CD14-positive monocyte (primary cell): ENCODE measurements around the gene PDE7B. TPM values are rescaled to one million over a fixed set of nuclear protein-coding genes. Genes with fewer than 3 reads are reported as not detected.

ENCODE experiments used
- DNase-seq, 3 donors: peaks; one replicate each; pipeline ENCODE4 v3.0.0-alpha.2; 2011 to 2022
- H2AFZ ChIP-seq: 2 replicates; pipeline ENCODE4 v1.6.0; 2012; ENCODE audit warnings: mild to moderate bottlenecking, low read depth, low read length, inconsistent platforms; ENCODE audit not compliant: insufficient read depth, poor library complexity, severe bottlenecking
- H3K27ac ChIP-seq, 2 donors: 1 replicate in 1 of 2; 2 replicates in 1 of 2; pipeline ENCODE4 v1.5.1; 2012 to 2013; ENCODE audit warnings: low read length in 2 of 2, control low read depth in 1 of 2, inconsistent platforms in 1 of 2, low read depth in 1 of 2, mild to moderate bottlenecking in 1 of 2
- H3K27me3 ChIP-seq, 2 donors: one replicate each; pipeline versions ENCODE4 v1.6.0 to v1.6.1; 2011 to 2013; ENCODE audit warnings: low read length in 2 of 2; ENCODE audit not compliant: control insufficient read depth in 2 of 2, insufficient read depth in 2 of 2
- H3K36me3 ChIP-seq, 2 donors: replicated peaks in 1 of 2; 1 replicate in 1 of 2; 2 replicates in 1 of 2; pipeline versions ENCODE4 v1.5.1 to v1.6.1; 2012 to 2013; ENCODE audit warnings: low read length in 2 of 2, control low read depth in 1 of 2, inconsistent platforms in 1 of 2, mild to moderate bottlenecking in 1 of 2; ENCODE audit not compliant: insufficient read depth in 2 of 2, control insufficient read depth in 1 of 2
- H3K4me1 ChIP-seq, 2 donors: 1 replicate in 1 of 2; 2 replicates in 1 of 2; pipeline versions ENCODE4 v1.5.1 to v1.6.1; 2012 to 2013; ENCODE audit warnings: low read length in 2 of 2, control low read depth in 1 of 2, inconsistent platforms in 1 of 2, mild to moderate bottlenecking in 1 of 2, moderate library complexity in 1 of 2; ENCODE audit not compliant: insufficient read depth in 2 of 2, control insufficient read depth in 1 of 2
- H3K4me2 ChIP-seq: replicated peaks from 2 replicates; pipeline ENCODE3; 2012; ENCODE audit warnings: low read length, moderate library complexity, mild to moderate bottlenecking; ENCODE audit not compliant: poor library complexity, severe bottlenecking; ENCODE audit errors: extremely low read depth
- H3K4me3 ChIP-seq, 3 experiments: fragments of 200-600 bp in 1 of 3; sonication (generic) in 1 of 3; replicated peaks in 1 of 3; 1 replicate in 2 of 3; 2 replicates in 1 of 3; pipeline ENCODE4 v1.5.1; 2011 to 2013; ENCODE audit warnings: low read length in 3 of 3, mild to moderate bottlenecking in 3 of 3, control low read depth in 2 of 3, low read depth in 2 of 3, inconsistent platforms in 1 of 3, moderate library complexity in 1 of 3
- H3K79me2 ChIP-seq: 2 replicates; pipeline ENCODE4 v1.6.0; 2012; ENCODE audit warnings: mild to moderate bottlenecking, control low read depth, inconsistent platforms, low read length, moderate library complexity; ENCODE audit not compliant: insufficient read depth
- H3K9ac ChIP-seq: 2 replicates; pipeline ENCODE4 v1.6.0; 2017; ENCODE audit warnings: low read length, mild to moderate bottlenecking; ENCODE audit not compliant: insufficient read depth, poor library complexity, severe bottlenecking
- H3K9me3 ChIP-seq, 2 donors: replicated peaks in 1 of 2; 1 replicate in 1 of 2; 2 replicates in 1 of 2; pipeline versions ENCODE4 v1.5.1 to v1.6.1; 2012 to 2013; ENCODE audit warnings: low read length in 2 of 2, control low read depth in 1 of 2; ENCODE audit not compliant: control insufficient read depth in 1 of 2, insufficient read depth in 1 of 2
- H4K20me1 ChIP-seq: 2 replicates; pipeline ENCODE4 v1.6.0; 2012; ENCODE audit warnings: mild to moderate bottlenecking, low read length, control low read depth, moderate library complexity; ENCODE audit not compliant: insufficient read depth
- H3K27ac Mint-ChIP-seq, 7 donors: one replicate each; pipeline ENCODE4 v1.8.0; 2020; ENCODE audit warnings: mild to moderate bottlenecking in 7 of 7, mixed read lengths in 7 of 7, moderate library complexity in 6 of 7, inconsistent platforms in 2 of 7
- H3K27me3 Mint-ChIP-seq, 3 donors: one replicate each; pipeline ENCODE4 v1.8.0; 2021 to 2022; ENCODE audit warnings: low read depth in 3 of 3, mild to moderate bottlenecking in 3 of 3, mixed read lengths in 3 of 3, moderate library complexity in 3 of 3, inconsistent platforms in 1 of 3
- H3K36me3 Mint-ChIP-seq, 2 donors: one replicate each; pipeline ENCODE4 v1.8.0; 2020; ENCODE audit warnings: mixed read lengths in 2 of 2, inconsistent platforms in 1 of 2, mild to moderate bottlenecking in 1 of 2
- H3K4me1 Mint-ChIP-seq: one replicate; pipeline ENCODE4 v1.8.0; 2020; ENCODE audit warnings: mild to moderate bottlenecking, mixed read lengths
- H3K4me3 Mint-ChIP-seq, 2 donors: one replicate each; pipeline ENCODE4 v1.8.0; 2020; ENCODE audit warnings: mild to moderate bottlenecking in 2 of 2, mixed read lengths in 2 of 2, moderate library complexity in 1 of 2
- H3K9me3 Mint-ChIP-seq, 7 donors: one replicate each; pipeline ENCODE4 v1.8.0; 2020 to 2022; ENCODE audit warnings: mixed read lengths in 7 of 7, mild to moderate bottlenecking in 6 of 7, moderate library complexity in 6 of 7, inconsistent platforms in 2 of 7
- CTCF ChIP-seq: fragments of 200-600 bp; IDR thresholded peaks from one replicate; pipeline ENCODE4 v1.8.0; 2022; ENCODE audit warnings: antibody characterized with exemption, mild to moderate bottlenecking
- WGBS: methylation state at CpG from one replicate; pipeline ENCODE4 v1.1.5; 2013; ENCODE audit warnings: missing lambda C conversion rate; ENCODE audit not compliant: insufficient coverage; 5-methylcytosine and 5-hydroxymethylcytosine counted together
- intact Hi-C, 2 donors: fragments of 100-400 bp; cut with micrococcal nuclease; formaldehyde crosslinking; loops; one replicate each; pipeline versions ENCODE4 v1.15.0 to v1.15.1; 2023
- polyA plus RNA-seq, 3 donors: library from polyadenylated mRNA; depleted of rRNA in 1 of 3; unstranded in 2 of 3; stranded (reverse) in 1 of 3; fragments of 300-500 nt in 2 of 3; fragments of >200 nt in 1 of 3; fragmentation: Illumina TruSeq in 2 of 3; gene quantifications; 1 replicate in 2 of 3; 2 replicates in 1 of 3; pipeline ENCODE4 v1.2.3, GENCODE V29; 2012 to 2021

The PDE7B gene
- polyA plus RNA-seq, 3 donors = 0.37 to 1.1 (median 0.89) TPM

- no peak overlapping the region for H3K4me3 ChIP-seq
- Mint-ChIP-seq H3K36me3 (no peaks in the 10 kb centered on the region), H3K27me3 (peaks cover 0 to 1% (median 0%) of the 10 kb centered on the region in 3 donors), H3K4me3 (no peak overlapping the region), H3K27ac (peak overlapping the region in 2 of 7 donors; percentile 41 to 60), H3K9me3 (peaks cover 0 to 1% (median 0%) of the 10 kb centered on the region in 7 donors), H3K4me1 (peaks cover 7% of the 10 kb centered on the region)
- no peak for TF ChIP-seq CTCF
- no peaks in the 10 kb centered on the region for H3K36me3 ChIP-seq
- no peaks in the 10 kb centered on the region for H3K79me2 ChIP-seq
- H3K27me3 ChIP-seq = no peaks in the 10 kb centered on the region
- no peaks in the 10 kb centered on the region for H4K20me1 ChIP-seq
- H3K27ac ChIP-seq = no peak overlapping the region
- DNase-seq = no peak
- H3K9me3 ChIP-seq = no peaks in the 10 kb centered on the region
- no CpG with 5 or more reads among the region's 3 CpGs for WGBS
- H2AFZ ChIP-seq = no peak overlapping the region
- no peak overlapping the region for H3K9ac ChIP-seq
- intact Hi-C loops = no loop called here
- no peak overlapping the region for H3K4me2 ChIP-seq
- H3K4me1 ChIP-seq = no peaks in the 10 kb centered on the region
Measured at GRCh38 chr6:136189104-136189503, 337.6 kb downstream of the PDE7B start.

- no peaks in the 10 kb centered on the region for H4K20me1 ChIP-seq
- Mint-ChIP-seq H3K27me3 (no peaks in the 10 kb centered on the region), H3K4me1 (no peaks in the 10 kb centered on the region), H3K4me3 (no peak overlapping the region), H3K36me3 (no peaks in the 10 kb centered on the region), H3K27ac (peak overlapping the region in 1 of 7 donors; percentile 64), H3K9me3 (peaks cover 0 to 3% (median 0%) of the 10 kb centered on the region in 7 donors)
- TF ChIP-seq CTCF = no peak
- no peak overlapping the region for H3K9ac ChIP-seq
- no peaks in the 10 kb centered on the region for H3K4me1 ChIP-seq
- no peak overlapping the region for H3K4me3 ChIP-seq
- intact Hi-C loops = no loop called here
- H3K27ac ChIP-seq = no peak overlapping the region
- no peaks in the 10 kb centered on the region for H3K27me3 ChIP-seq
- no peak overlapping the region for H3K4me2 ChIP-seq
- H3K9me3 ChIP-seq = no peaks in the 10 kb centered on the region
- no peaks in the 10 kb centered on the region for H3K36me3 ChIP-seq
- H2AFZ ChIP-seq = no peak overlapping the region
- 97% methylated on average over 23 of the region's 32 CpGs for WGBS
- no peaks in the 10 kb centered on the region for H3K79me2 ChIP-seq
- no peak for DNase-seq
Measured at GRCh38 chr6:136191606-136192312, 340.3 kb downstream of the PDE7B start.
